ENCODE data around the gene BCKDHA.

DNA sequence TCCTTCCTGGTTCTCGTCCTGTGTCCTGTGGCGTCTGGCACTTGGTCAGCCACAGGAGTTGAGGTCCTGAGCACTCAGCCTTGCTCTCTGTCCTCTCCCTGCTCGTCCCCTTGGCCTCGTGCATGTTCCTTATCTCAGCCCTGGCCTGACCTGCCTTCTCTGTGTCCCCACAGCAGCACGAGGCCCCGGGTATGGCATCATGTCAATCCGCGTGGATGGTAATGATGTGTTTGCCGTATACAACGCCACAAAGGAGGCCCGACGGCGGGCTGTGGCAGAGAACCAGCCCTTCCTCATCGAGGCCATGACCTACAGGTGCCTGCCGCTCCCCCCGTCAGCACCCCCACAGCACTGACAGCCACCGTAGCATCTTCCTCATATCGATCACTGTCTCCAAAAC lies 24.8 kb downstream of the BCKDHA start:
- TF ChIP-seq, protein P1, sequence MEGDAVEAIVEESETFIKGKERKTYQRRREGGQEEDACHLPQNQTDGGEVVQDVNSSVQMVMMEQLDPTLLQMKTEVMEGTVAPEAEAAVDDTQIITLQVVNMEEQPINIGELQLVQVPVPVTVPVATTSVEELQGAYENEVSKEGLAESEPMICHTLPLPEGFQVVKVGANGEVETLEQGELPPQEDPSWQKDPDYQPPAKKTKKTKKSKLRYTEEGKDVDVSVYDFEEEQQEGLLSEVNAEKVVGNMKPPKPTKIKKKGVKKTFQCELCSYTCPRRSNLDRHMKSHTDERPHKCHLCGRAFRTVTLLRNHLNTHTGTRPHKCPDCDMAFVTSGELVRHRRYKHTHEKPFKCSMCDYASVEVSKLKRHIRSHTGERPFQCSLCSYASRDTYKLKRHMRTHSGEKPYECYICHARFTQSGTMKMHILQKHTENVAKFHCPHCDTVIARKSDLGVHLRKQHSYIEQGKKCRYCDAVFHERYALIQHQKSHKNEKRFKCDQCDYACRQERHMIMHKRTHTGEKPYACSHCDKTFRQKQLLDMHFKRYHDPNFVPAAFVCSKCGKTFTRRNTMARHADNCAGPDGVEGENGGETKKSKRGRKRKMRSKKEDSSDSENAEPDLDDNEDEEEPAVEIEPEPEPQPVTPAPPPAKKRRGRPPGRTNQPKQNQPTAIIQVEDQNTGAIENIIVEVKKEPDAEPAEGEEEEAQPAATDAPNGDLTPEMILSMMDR (IDR thresholded peaks at IDR 0.05; ENCODE audit: low read depth, low read length) = no peak
- no peak for TF ChIP-seq POLR2A (IDR thresholded peaks at IDR 0.05; ENCODE audit: extremely low read depth, insufficient read length)
- TF ChIP-seq, protein P2, sequence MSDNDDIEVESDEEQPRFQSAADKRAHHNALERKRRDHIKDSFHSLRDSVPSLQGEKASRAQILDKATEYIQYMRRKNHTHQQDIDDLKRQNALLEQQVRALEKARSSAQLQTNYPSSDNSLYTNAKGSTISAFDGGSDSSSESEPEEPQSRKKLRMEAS (IDR thresholded peaks at IDR 0.05; ENCODE audit: low read depth, low read length) = no peak
